T-cell (primary cell): ENCODE results near the gene ID3. TPM values are rescaled to one million over a fixed set of nuclear protein-coding genes. Genes with fewer than 3 reads are reported as not detected.

Source experiments
- ATAC-seq, 4 experiments: fragments of 200-7000 bp in 3 of 4; fragments of 150-1000 bp in 1 of 4; cut with Tn5 transposase; replicated peaks in 1 of 4; 1 replicate in 3 of 4; 2 replicates in 1 of 4; pipeline ENCODE4 v1.10.0; 2021; ENCODE audit warnings: moderate library complexity in 3 of 4, mild to moderate bottlenecking in 2 of 4, moderate number of reproducible peaks in 1 of 4
- CTCF ChIA-PET, 2 donors: fragments of 300-600 bp; sonication (Branson Sonifier 250); formaldehyde crosslinking; loops; one replicate each; lab custom pipeline; 2022; ENCODE audit warnings: antibody characterized with exemption in 2 of 2; lab: Charles Lee
- POLR2A ChIA-PET, 2 donors: fragments of 300-600 bp; sonication (Branson Sonifier 250); formaldehyde crosslinking; loops; one replicate each; lab custom pipeline; 2022; ENCODE audit warnings: antibody characterized with exemption in 2 of 2; lab: Charles Lee
- DNase-seq, 35 experiments: peaks; one replicate each; pipeline versions ENCODE4 v3.0.0 to v3.0.0-alpha.2; 2013 to 2023
- H3K27ac ChIP-seq: one replicate; pipeline ENCODE4 v1.5.1; 2013; ENCODE audit warnings: low read length
- H3K27me3 ChIP-seq, 2 experiments: replicated peaks in 1 of 2; 1 replicate in 1 of 2; 2 replicates in 1 of 2; pipeline versions ENCODE4 v1.6.1 to v1.7.0; 2013; ENCODE audit warnings: low read length in 1 of 2, mixed read lengths in 1 of 2; ENCODE audit not compliant: control insufficient read depth in 2 of 2, insufficient read depth in 2 of 2; ENCODE audit errors: extremely low read depth in 1 of 2
- H3K36me3 ChIP-seq, 2 donors: 1 replicate in 1 of 2; 2 replicates in 1 of 2; pipeline versions ENCODE4 v1.6.1 to v1.7.0; 2013; ENCODE audit warnings: low read length in 1 of 2; ENCODE audit not compliant: control insufficient read depth in 2 of 2, insufficient read depth in 1 of 2; ENCODE audit errors: extremely low read depth in 1 of 2
- H3K4me1 ChIP-seq, 2 experiments: 1 replicate in 1 of 2; 2 replicates in 1 of 2; pipeline versions ENCODE4 v1.6.1 to v1.7.0; 2013; ENCODE audit warnings: low read length in 2 of 2, mixed read lengths in 1 of 2; ENCODE audit not compliant: insufficient read depth in 2 of 2, control insufficient read depth in 1 of 2; ENCODE audit errors: extremely low read depth in 1 of 2
- H3K4me3 ChIP-seq, 2 donors: 1 replicate in 1 of 2; 2 replicates in 1 of 2; pipeline versions ENCODE4 v1.5.1 to v1.7.0; 2013; ENCODE audit warnings: mild to moderate bottlenecking in 2 of 2, low read length in 1 of 2, moderate library complexity in 1 of 2; ENCODE audit not compliant: control insufficient read depth in 1 of 2; ENCODE audit errors: extremely low read depth in 1 of 2
- H3K9me3 ChIP-seq: 2 replicates; pipeline ENCODE4 v1.7.0; 2013
- H3K27ac Mint-ChIP-seq, 2 donors: one replicate each; pipeline ENCODE4 v1.8.0; 2020 to 2021; ENCODE audit warnings: mild to moderate bottlenecking in 2 of 2, mixed read lengths in 2 of 2
- H3K27me3 Mint-ChIP-seq, 2 donors: one replicate each; pipeline ENCODE4 v1.8.0; 2021 to 2022; ENCODE audit warnings: mixed read lengths in 2 of 2
- H3K36me3 Mint-ChIP-seq: one replicate; pipeline ENCODE4 v1.8.0; 2021; ENCODE audit warnings: mixed read lengths
- H3K4me1 Mint-ChIP-seq, 3 donors: one replicate each; pipeline ENCODE4 v1.8.0; 2020 to 2022; ENCODE audit warnings: mixed read lengths in 3 of 3, mild to moderate bottlenecking in 1 of 3
- H3K4me3 Mint-ChIP-seq, 3 donors: one replicate each; pipeline ENCODE4 v1.8.0; 2020 to 2022; ENCODE audit warnings: mild to moderate bottlenecking in 3 of 3, mixed read lengths in 3 of 3, moderate library complexity in 3 of 3
- H3K9me3 Mint-ChIP-seq, 3 donors: one replicate each; pipeline ENCODE4 v1.8.0; 2020 to 2022; ENCODE audit warnings: mixed read lengths in 3 of 3
- WGBS: methylation state at CpG from one replicate; pipeline ENCODE4 v1.1.5; 2013; ENCODE audit warnings: missing lambda C conversion rate; ENCODE audit not compliant: insufficient coverage; 5-methylcytosine and 5-hydroxymethylcytosine counted together
- total RNA-seq, 35 experiments: library from RNA in 6 of 35; stranded (reverse) in 6 of 35; fragments of 120-200 nt in 1 of 35; gene quantifications; one replicate each; pipeline versions ENCODE4 v1.2.1 to v1.2.4 and lab custom pipeline; 2013 to 2026

ID3 gene
- total RNA-seq, 5 donors from 2014 or later (not counting 1 experiment from before 2014, with no cell fraction given), result 20.7 to 99.7 (median 81.3) TPM

DNA sequence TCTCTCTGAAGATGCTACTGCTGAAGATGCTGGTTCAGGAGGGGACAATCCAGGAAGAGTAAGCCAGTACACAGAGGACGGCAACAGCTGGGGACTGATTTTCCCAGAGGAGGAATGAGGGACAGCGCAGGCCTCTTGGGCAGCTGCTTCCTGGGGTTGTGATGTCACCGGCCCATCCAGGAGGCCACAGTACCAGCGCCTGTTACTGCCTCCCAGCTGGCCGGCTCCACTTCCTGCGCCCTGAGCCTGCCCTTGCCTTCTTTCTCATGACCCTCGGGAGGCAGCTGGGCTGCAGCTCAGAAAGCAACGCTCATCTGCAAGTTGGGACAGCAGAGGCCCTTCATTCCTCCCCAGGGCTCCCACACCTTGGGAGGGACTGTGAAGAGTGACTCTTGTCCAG lies 21.9 kb upstream of the ID3 start:
- H3K4me3 ChIP-seq, result no peak overlapping the region
- ATAC-seq (no peak), DNase-seq (no peak)
- no peak overlapping the region for H3K27ac ChIP-seq
- no peaks in the 10 kb centered on the region for H3K9me3 Mint-ChIP-seq
- WGBS, result 97% methylated on average over 5 of the region's 8 CpGs
- no peaks in the 10 kb centered on the region for H3K9me3 ChIP-seq
- H3K27me3 Mint-ChIP-seq, result no peaks in the 10 kb centered on the region
- ChIA-PET CTCF (interaction anchor here in 1 of 2 donors (0.6 kb wide), 1 partner anchor 287 kb away, joined by 3 read pairs; the partner anchor contains the start of gene FUCA1), POLR2A (no interaction called here)
- no peak overlapping the region for H3K4me3 Mint-ChIP-seq
- H3K4me1 ChIP-seq, result peaks cover 25 to 31% of the 10 kb centered on the region in 2 experiments
- H3K36me3 Mint-ChIP-seq, result no peaks in the 10 kb centered on the region
- peaks cover 33 to 40% (median 38%) of the 10 kb centered on the region in 3 donors for H3K4me1 Mint-ChIP-seq
- H3K27ac Mint-ChIP-seq, result peak overlapping the region in 1 of 2 donors; percentile 44
- no peaks in the 10 kb centered on the region for H3K36me3 ChIP-seq
- no peaks in the 10 kb centered on the region for H3K27me3 ChIP-seq

DNA sequence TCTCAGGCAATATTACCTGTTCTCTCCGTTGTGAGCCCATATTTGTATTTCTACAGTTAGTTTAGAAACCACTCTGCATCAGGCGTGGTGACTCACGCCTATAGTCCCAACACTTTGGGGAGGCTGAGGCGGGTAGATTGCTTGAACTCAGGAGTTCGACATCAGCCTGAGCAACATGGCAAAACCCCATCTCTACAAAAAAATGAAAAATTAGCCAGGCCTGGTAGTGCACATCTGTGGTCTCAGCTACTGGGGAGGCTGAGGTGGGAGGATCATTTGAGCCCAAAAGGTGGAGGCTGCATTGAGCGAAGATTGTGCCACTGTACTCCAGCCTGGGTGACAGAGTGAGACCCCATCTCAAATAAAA lies 19.7 kb upstream of the ID3 start:
- Histone ChIP-seq H3K36me3 (no peaks in the 10 kb centered on the region), H3K4me1 (peaks cover 31 to 39% of the 10 kb centered on the region in 2 experiments), H3K27me3 (no peaks in the 10 kb centered on the region), H3K9me3 (no peaks in the 10 kb centered on the region), H3K27ac (no peak overlapping the region), H3K4me3 (no peak overlapping the region)
- H3K27me3 Mint-ChIP-seq, result no peaks in the 10 kb centered on the region
- ChIA-PET POLR2A (no interaction called here), CTCF (no interaction called here)
- ATAC-seq (no peak), DNase-seq (no peak)
- 40% methylated on average over 1 of the region's 6 CpGs for WGBS
- peaks cover 47 to 59% (median 54%) of the 10 kb centered on the region in 3 donors for H3K4me1 Mint-ChIP-seq
- no peak overlapping the region for H3K4me3 Mint-ChIP-seq
- peak overlapping the region; percentile 55 to 85 for H3K27ac Mint-ChIP-seq
- H3K36me3 Mint-ChIP-seq, result no peaks in the 10 kb centered on the region
- no peaks in the 10 kb centered on the region for H3K9me3 Mint-ChIP-seq

DNA sequence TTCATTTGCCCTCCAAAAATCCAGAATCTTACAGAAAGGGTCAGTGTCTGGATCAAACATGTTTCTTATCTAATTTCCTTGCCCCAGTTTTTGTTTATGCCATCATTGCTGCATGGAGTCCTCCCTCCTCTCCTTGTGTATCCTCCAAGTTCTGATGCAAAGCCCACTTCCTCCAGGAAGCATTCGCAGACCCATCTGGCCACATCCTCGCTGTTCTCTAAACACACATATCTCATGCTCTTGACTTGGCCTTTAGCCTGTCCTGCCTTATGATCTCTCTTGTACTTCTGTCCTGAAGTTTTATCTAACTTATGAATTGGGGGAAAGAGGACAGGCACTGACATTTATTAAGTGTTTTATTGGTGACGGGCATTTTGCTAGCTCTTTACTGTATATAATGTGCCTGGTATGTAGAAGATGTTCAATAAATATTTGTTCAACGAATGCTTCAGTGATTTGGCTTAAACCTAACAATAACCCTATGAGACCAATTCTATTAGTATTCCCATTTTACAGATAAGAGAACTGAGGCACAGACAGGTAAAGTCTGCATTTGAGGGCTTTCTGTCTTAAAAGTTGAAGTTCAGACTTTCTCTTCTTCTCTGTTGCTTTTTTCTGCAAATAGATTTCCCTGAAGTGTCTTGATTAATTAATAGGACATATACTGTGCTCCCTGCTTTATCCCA lies 19.2 kb upstream of the ID3 start:
- no peak overlapping the region for H3K4me3 ChIP-seq
- H3K36me3 ChIP-seq, result no peaks in the 10 kb centered on the region
- H3K4me3 Mint-ChIP-seq, result peak overlapping the region in 1 of 3 donors; percentile 34
- H3K9me3 ChIP-seq, result no peaks in the 10 kb centered on the region
- H3K36me3 Mint-ChIP-seq, result no peaks in the 10 kb centered on the region
- ChIA-PET CTCF (no interaction called here), POLR2A (no interaction called here)
- no peak overlapping the region for H3K27ac ChIP-seq
- H3K27me3 Mint-ChIP-seq, result no peaks in the 10 kb centered on the region
- H3K9me3 Mint-ChIP-seq, result no peaks in the 10 kb centered on the region
- H3K27ac Mint-ChIP-seq, result peak overlapping the region; percentile 78 to 85
- no peak for DNase-seq
- 17% methylated on average over 2 of the region's 4 CpGs for WGBS
- peaks cover 31 to 40% of the 10 kb centered on the region in 2 experiments for H3K4me1 ChIP-seq
- H3K4me1 Mint-ChIP-seq, result peaks cover 47 to 59% (median 54%) of the 10 kb centered on the region in 3 donors
- H3K27me3 ChIP-seq, result no peaks in the 10 kb centered on the region
- peak in 3 of 4 experiments; percentile 28 to 52 (median 43) for ATAC-seq

DNA sequence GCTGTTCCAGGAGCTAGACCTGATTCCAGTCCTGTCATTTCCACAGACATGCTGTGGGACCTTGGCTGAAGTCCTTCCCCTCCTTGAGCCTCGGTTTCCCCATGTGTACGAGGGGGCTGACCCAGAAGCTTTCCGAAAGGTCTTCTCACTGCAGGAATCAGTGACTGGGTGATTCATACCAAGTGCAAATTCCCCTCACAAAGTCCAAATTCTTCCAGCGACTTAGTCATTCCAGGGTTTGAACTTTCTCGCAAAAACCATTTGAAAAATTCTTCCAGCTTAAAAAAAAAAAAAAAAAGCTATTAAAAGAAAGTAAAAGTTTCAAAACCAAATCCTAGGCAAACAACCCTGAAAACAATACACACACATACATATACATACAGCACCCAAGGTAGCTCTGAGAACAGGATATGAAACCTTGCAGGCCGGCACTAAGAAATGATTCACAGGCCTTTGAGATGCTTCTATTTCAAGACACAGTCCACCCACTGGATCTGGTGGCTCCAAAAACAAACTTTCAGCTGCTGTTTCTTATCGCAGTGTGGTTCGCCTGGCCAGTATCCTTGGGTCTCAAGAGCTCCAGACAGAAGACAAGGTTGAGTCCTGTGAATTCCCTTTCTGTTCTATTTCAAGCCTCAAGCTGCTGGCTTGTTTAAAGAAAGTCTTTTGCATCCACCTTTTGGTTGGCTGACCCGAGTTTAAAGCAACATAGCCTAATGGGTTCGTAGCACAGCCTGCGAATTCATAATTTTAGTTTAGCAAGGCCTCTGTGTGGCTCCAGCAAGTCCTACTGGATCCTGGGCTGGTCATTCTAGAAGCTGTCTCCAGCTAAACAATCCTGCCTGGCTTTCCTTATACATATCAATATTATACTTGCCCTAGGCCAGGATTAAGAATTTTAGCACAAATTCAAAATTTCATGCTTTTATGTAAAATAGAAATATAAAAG lies 18.0 kb upstream of the ID3 start:
- Mint-ChIP-seq H3K36me3 (no peaks in the 10 kb centered on the region), H3K4me1 (peaks cover 47 to 59% (median 52%) of the 10 kb centered on the region in 3 donors), H3K27me3 (no peaks in the 10 kb centered on the region), H3K27ac (peak overlapping the region; percentile 85 to 87), H3K4me3 (peak overlapping the region in 2 of 3 donors; percentile 22 to 28), H3K9me3 (no peaks in the 10 kb centered on the region)
- Histone ChIP-seq H3K4me1 (peaks cover 31 to 45% of the 10 kb centered on the region in 2 experiments), H3K4me3 (no peak overlapping the region), H3K36me3 (no peaks in the 10 kb centered on the region), H3K27me3 (no peaks in the 10 kb centered on the region), H3K9me3 (no peaks in the 10 kb centered on the region), H3K27ac (peak overlapping the region; percentile 22)
- peak; percentile 79 to 89 (median 86) for ATAC-seq
- WGBS, result 19% methylated on average over 9 of the region's 11 CpGs
- no peak for DNase-seq
- ChIA-PET POLR2A (interaction anchor here (0.6 kb wide), 3 partner anchors 23 to 35 kb away, joined by 3 to 8 read pairs (median 6); no protein-coding TSS in a partner anchor), CTCF (interaction anchor here (0.5 to 1.4 kb wide), 9 partner anchors 9 to 60 kb away, joined by 3 to 9 read pairs (median 4); no protein-coding TSS in a partner anchor)

DNA sequence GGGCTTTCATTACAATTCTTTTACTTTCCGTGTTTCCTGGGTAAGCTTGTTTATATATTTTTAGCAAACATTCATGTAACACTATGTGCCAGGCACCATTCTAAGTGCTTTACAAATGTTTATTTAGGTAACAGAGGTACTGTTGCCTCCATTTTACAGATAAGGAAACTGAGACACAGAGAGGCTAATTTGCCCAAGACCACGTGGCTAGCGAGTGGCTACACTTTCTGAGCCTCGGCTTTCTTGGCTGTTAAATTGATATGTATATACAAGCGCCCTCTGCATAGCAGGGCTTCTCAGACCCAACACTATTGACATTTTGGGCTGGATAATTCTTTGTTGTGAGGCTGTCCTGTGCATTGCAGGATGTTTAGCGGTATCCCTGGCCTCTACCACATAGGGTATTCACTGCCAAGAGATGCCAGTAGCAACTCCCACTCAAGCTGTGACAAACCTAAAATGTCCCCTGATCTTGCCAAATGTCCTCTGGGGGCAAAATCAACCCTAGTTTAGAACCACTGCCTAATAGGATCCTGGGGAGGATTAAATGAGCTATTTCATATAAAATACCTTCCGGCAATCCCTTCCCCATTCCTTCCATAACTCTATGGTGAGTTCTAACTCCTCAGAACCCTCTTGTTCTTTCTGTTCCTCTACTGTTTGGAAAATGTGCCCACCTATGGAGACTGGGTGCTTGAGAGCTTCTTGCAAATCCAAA lies 17.2 kb upstream of the ID3 start:
- Mint-ChIP-seq H3K4me1 (peaks cover 47 to 58% (median 52%) of the 10 kb centered on the region in 3 donors), H3K4me3 (no peak overlapping the region), H3K36me3 (no peaks in the 10 kb centered on the region), H3K9me3 (no peaks in the 10 kb centered on the region), H3K27ac (peak overlapping the region; percentile 85 to 87), H3K27me3 (no peaks in the 10 kb centered on the region)
- Histone ChIP-seq H3K27me3 (no peaks in the 10 kb centered on the region), H3K4me3 (no peak overlapping the region), H3K36me3 (no peaks in the 10 kb centered on the region), H3K9me3 (no peaks in the 10 kb centered on the region), H3K27ac (no peak overlapping the region), H3K4me1 (peaks cover 31 to 45% of the 10 kb centered on the region in 2 experiments)
- whole genome bisulfite sequencing, result no CpG with 5 or more reads among the region's 7 CpGs
- ChIA-PET CTCF (interaction anchor here (0.6 to 1.4 kb wide), 8 partner anchors 8 to 61 kb away, joined by 3 to 9 read pairs (median 4); no protein-coding TSS in a partner anchor), POLR2A (interaction anchor here (0.5 to 0.6 kb wide), 5 partner anchors 22 to 36 kb away, joined by 3 to 8 read pairs (median 6); no protein-coding TSS in a partner anchor)
- ATAC-seq (no peak), DNase-seq (no peak)
